ENCODE data around the gene REEP6. TPM values are rescaled to one million over a fixed set of nuclear protein-coding genes. Genes with fewer than 3 reads are reported as not detected.
"Not testable (repeated sequence)": the region's sequence is repeated elsewhere in the genome, so short reads cannot be mapped to it uniquely, and the experiment has no call there.

The REEP6 gene
- polyA plus RNA-seq, 6 donors from 2014 or later: 0.72 to 1.4 (median 0.90) TPM

- peaks cover 0 to 16% (median 0%) of the 10 kb centered on the region in 3 donors for H3K27me3 Mint-ChIP-seq
- ATAC-seq (ENCODE audit: low read depth in 2 of 2): peak; percentile 14 to 18
- DNase-seq: no peak
These were observed 19.9 kb upstream of the REEP6 start for GRCh38 chr19:1471010-1471514.

GRCh38 chr19:1471515-1472160 lies 19.3 kb upstream of the REEP6 start:
- no peaks in the 10 kb centered on the region for H3K36me3 Mint-ChIP-seq
- peaks cover 6 to 19% (median 7%) of the 10 kb centered on the region in 3 donors for H3K4me1 Mint-ChIP-seq
- ATAC-seq (ENCODE audit: low read depth in 2 of 2) (peak; percentile 14 to 16), DNase-seq (no peak)
- peak overlapping the region in 6 of 8 donors; percentile 54 to 89 (median 74) for H3K4me3 Mint-ChIP-seq
- peaks cover 0 to 15% (median 0%) of the 10 kb centered on the region in 3 donors for H3K27me3 Mint-ChIP-seq
- no peak overlapping the region for H3K27ac Mint-ChIP-seq
- H3K9me3 Mint-ChIP-seq: no peaks in the 10 kb centered on the region

More at GRCh38 chr19:1471010-1471514, 19.9 kb upstream of the REEP6 start:
- H3K9me3 Mint-ChIP-seq: no peaks in the 10 kb centered on the region
- no peaks in the 10 kb centered on the region for H3K36me3 Mint-ChIP-seq
- H3K27ac Mint-ChIP-seq: peak overlapping the region in 1 of 6 donors; percentile 39
- H3K4me1 Mint-ChIP-seq: peaks cover 6 to 16% (median 7%) of the 10 kb centered on the region in 3 donors
- peak overlapping the region; percentile 40 to 89 (median 78) for H3K4me3 Mint-ChIP-seq

- Mint-ChIP-seq H3K36me3 (no peaks in the 10 kb centered on the region), H3K4me1 (peaks cover 10 to 27% (median 12%) of the 10 kb centered on the region in 3 donors), H3K9me3 (no peaks in the 10 kb centered on the region), H3K27ac (no peak overlapping the region), H3K27me3 (peaks cover 0 to 11% (median 0%) of the 10 kb centered on the region in 3 donors), H3K4me3 (peak overlapping the region in 5 of 8 donors; percentile 20 to 81 (median 36))
- DNase-seq: no peak
- ATAC-seq (ENCODE audit: low read depth in 2 of 2): no peak
These were observed 18.5 kb upstream of the REEP6 start for GRCh38 chr19:1472231-1473084.

GRCh38 chr19:1473085-1473851 lies 17.7 kb upstream of the REEP6 start:
- DNase-seq (no peak), ATAC-seq (ENCODE audit: low read depth in 2 of 2) (no peak)
- peak overlapping the region in 3 of 8 donors; percentile 20 to 63 (median 46) for H3K4me3 Mint-ChIP-seq
- peaks cover 0 to 11% (median 0%) of the 10 kb centered on the region in 3 donors for H3K27me3 Mint-ChIP-seq
- peak overlapping the region in 2 of 6 donors; percentile 15 to 52 for H3K27ac Mint-ChIP-seq
- no peaks in the 10 kb centered on the region for H3K36me3 Mint-ChIP-seq
- H3K9me3 Mint-ChIP-seq: no peaks in the 10 kb centered on the region
- peaks cover 11 to 34% (median 13%) of the 10 kb centered on the region in 3 donors for H3K4me1 Mint-ChIP-seq

GRCh38 chr19:1474011-1474764 lies 16.8 kb upstream of the REEP6 start:
- Mint-ChIP-seq H3K4me3 (peak overlapping the region in 1 of 8 donors; percentile 65), H3K9me3 (no peaks in the 10 kb centered on the region), H3K36me3 (peaks cover 0 to 5% of the 10 kb centered on the region in 2 donors), H3K27ac (no peak overlapping the region), H3K27me3 (peaks cover 0 to 11% (median 0%) of the 10 kb centered on the region in 3 donors), H3K4me1 (peaks cover 15 to 38% (median 18%) of the 10 kb centered on the region in 3 donors)
- no peak for DNase-seq
- ATAC-seq (ENCODE audit: low read depth in 2 of 2): no peak

GRCh38 chr19:1474765-1475351 lies 16.1 kb upstream of the REEP6 start:
- ATAC-seq (ENCODE audit: low read depth in 2 of 2) (no peak), DNase-seq (no peak)
- H3K36me3 Mint-ChIP-seq: peaks cover 0 to 8% of the 10 kb centered on the region in 2 donors
- no peak overlapping the region for H3K4me3 Mint-ChIP-seq
- no peak overlapping the region for H3K27ac Mint-ChIP-seq
- peaks cover 16 to 39% (median 22%) of the 10 kb centered on the region in 3 donors for H3K4me1 Mint-ChIP-seq
- H3K9me3 Mint-ChIP-seq: no peaks in the 10 kb centered on the region
- H3K27me3 Mint-ChIP-seq: peaks cover 0 to 10% (median 0%) of the 10 kb centered on the region in 3 donors

- DNase-seq (no peak), ATAC-seq (ENCODE audit: low read depth in 2 of 2) (no peak)
- Mint-ChIP-seq H3K27ac (no peak overlapping the region), H3K36me3 (peaks cover 0 to 8% of the 10 kb centered on the region in 2 donors), H3K4me3 (peak overlapping the region in 2 of 8 donors; percentile 57 to 59), H3K4me1 (peaks cover 20 to 40% (median 26%) of the 10 kb centered on the region in 3 donors), H3K9me3 (no peaks in the 10 kb centered on the region), H3K27me3 (peaks cover 0 to 6% (median 0%) of the 10 kb centered on the region in 3 donors)
These were observed 15.1 kb upstream of the REEP6 start for GRCh38 chr19:1475751-1476437.

GRCh38 chr19:1477056-1477455 lies 13.9 kb upstream of the REEP6 start:
- ATAC-seq (ENCODE audit: low read depth in 2 of 2); H3K36me3 Mint-ChIP-seq; DNase-seq; H3K27me3 Mint-ChIP-seq; H3K9me3 Mint-ChIP-seq: not testable (repeated sequence)
- Mint-ChIP-seq H3K4me3 (peak overlapping the region in 6 of 8 donors; percentile 54 to 88 (median 69)), H3K4me1 (peaks cover 20 to 34% (median 26%) of the 10 kb centered on the region in 3 donors), H3K27ac (peak overlapping the region in 2 of 6 donors; percentile 15 to 52)

GRCh38 chr19:1478934-1479707 lies 11.9 kb upstream of the REEP6 start, which contains the start of gene C19orf25:
Gene C19orf25, minus strand, starts transcription at chr19:1479215. Its CDS starts 312 bp downstream, at chr19:1478903.
- Mint-ChIP-seq H3K4me3 (peak within 1 kb of the TSS; percentile 93 to 100 (median 98)), H3K9me3 (no peaks in the 10 kb centered on the region), H3K4me1 (peaks cover 17 to 27% (median 26%) of the 10 kb centered on the region in 3 donors), H3K27me3 (no peaks in the 10 kb centered on the region), H3K36me3 (peaks cover 0 to 8% of the 10 kb centered on the region in 2 donors), H3K27ac (peak within 1 kb of the TSS; percentile 89 to 99 (median 96))
- DNase-seq: peak; percentile 86
- ATAC-seq (ENCODE audit: low read depth in 2 of 2): peak; percentile 98 to 99

- H3K9me3 Mint-ChIP-seq: no peaks in the 10 kb centered on the region
- peaks cover 0 to 8% of the 10 kb centered on the region in 2 donors for H3K36me3 Mint-ChIP-seq
- H3K27me3 Mint-ChIP-seq: no peaks in the 10 kb centered on the region
- peaks cover 17 to 27% (median 26%) of the 10 kb centered on the region in 3 donors for H3K4me1 Mint-ChIP-seq
- peak overlapping the region in 1 of 6 donors; percentile 30 for H3K27ac Mint-ChIP-seq
- ATAC-seq (ENCODE audit: low read depth in 2 of 2) (no peak), DNase-seq (no peak)
- no peak overlapping the region for H3K4me3 Mint-ChIP-seq
These were observed 9.6 kb upstream of the REEP6 start for GRCh38 chr19:1481224-1481892.

Measured in naive B cell (primary cell).